ENCODE measurements around the gene SDHB. TPM values are rescaled to one million over a fixed set of nuclear protein-coding genes. Genes with fewer than 3 reads are reported as not detected.
A peak's percentile ranks its signal among the peaks of the same experiment; 100 is the strongest.

SDHB gene
- total and polyA plus RNA-seq, 9 of the 15 experiments (the other 6 are each of a cell fraction or from before 2014, with no cell fraction given) = 207 to 554 (median 365) TPM

DNA sequence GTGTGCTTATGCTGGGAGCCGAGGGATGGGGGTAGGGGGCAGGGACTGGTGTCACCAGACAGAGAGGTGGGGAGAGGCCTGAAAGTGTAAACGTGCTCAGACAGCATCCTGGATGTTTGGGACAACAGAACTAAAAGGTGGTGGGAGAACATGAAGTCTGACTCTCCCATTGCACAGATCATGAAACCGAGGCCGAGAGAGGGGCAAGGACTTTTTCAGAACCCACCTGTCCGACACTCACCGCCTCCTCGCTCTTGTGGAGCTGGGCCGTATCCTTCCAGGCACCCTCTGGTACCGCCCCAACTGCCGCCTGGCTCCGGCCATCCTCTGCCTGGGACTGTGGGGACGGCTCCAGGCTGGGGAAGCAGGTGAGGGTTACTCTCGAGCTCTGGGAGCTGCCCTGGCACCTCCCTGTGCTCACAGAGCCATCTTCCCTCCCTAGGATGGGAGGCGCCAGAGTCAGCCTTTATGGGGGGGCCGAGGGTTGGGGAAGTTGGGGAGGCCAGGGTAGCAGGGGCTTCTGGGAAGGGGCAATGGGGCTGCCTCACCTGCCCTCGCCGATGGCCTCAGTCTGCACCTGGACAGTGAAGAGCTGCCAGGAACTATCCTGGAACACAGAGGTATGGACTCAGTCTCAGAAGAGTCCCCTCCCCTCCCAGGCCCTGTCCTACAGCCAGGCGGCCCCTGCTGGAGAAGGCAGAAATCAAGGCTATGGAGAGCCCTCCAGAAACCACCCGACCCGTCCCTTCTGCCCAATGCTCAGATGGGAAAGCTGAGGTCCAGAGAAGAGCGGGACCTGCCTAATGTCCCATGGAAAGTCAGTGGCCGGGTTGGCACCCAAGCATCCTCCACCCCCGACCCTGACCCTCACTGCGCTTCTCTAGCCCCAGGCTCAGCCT lies 49.1 kb downstream of the SDHB start (continued):
- no peak for TF ChIP-seq NFYB (IDR thresholded peaks at IDR 0.05; ENCODE audit: extremely low read depth, insufficient read length)
- TF ChIP-seq NFATC3 (IDR thresholded peaks at IDR 0.05) = no peak
- TF ChIP-seq ADNP (tag; IDR thresholded peaks at IDR 0.05) = peak; percentile 8; the same call in 1 of the 2 replicates
- TF ChIP-seq, protein P1, sequence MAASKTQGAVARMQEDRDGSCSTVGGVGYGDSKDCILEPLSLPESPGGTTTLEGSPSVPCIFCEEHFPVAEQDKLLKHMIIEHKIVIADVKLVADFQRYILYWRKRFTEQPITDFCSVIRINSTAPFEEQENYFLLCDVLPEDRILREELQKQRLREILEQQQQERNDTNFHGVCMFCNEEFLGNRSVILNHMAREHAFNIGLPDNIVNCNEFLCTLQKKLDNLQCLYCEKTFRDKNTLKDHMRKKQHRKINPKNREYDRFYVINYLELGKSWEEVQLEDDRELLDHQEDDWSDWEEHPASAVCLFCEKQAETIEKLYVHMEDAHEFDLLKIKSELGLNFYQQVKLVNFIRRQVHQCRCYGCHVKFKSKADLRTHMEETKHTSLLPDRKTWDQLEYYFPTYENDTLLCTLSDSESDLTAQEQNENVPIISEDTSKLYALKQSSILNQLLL (CRISPR knock-in tag; IDR thresholded peaks at IDR 0.05; ENCODE audit: borderline replicate concordance) = no peak
- TF ChIP-seq, protein P2, sequence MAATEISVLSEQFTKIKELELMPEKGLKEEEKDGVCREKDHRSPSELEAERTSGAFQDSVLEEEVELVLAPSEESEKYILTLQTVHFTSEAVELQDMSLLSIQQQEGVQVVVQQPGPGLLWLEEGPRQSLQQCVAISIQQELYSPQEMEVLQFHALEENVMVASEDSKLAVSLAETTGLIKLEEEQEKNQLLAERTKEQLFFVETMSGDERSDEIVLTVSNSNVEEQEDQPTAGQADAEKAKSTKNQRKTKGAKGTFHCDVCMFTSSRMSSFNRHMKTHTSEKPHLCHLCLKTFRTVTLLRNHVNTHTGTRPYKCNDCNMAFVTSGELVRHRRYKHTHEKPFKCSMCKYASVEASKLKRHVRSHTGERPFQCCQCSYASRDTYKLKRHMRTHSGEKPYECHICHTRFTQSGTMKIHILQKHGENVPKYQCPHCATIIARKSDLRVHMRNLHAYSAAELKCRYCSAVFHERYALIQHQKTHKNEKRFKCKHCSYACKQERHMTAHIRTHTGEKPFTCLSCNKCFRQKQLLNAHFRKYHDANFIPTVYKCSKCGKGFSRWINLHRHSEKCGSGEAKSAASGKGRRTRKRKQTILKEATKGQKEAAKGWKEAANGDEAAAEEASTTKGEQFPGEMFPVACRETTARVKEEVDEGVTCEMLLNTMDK (IDR thresholded peaks at IDR 0.05; ENCODE audit: borderline replicate concordance, insufficient read depth, low read depth, low read length, poor library complexity, severe bottlenecking) = peak; percentile 80
- TF ChIP-seq PTBP1 (IDR thresholded peaks at IDR 0.05; ENCODE audit: low read depth, low read length) = peak; percentile 87; the same call in 1 of the 2 replicates
- TF ChIP-seq SPI1 (IDR thresholded peaks at IDR 0.05; ENCODE audit: borderline replicate concordance, low read depth, low read length) = no peak
- no peak for TF ChIP-seq ZNF134 (CRISPR knock-in tag; conservative IDR thresholded peaks at IDR 0.05)
- no peak for TF ChIP-seq NR1H2 (CRISPR knock-in tag; IDR thresholded peaks at IDR 0.05)
- no peak for TF ChIP-seq MAFK (IDR thresholded peaks at IDR 0.05; ENCODE audit: low read length)
- TF ChIP-seq, protein P3, sequence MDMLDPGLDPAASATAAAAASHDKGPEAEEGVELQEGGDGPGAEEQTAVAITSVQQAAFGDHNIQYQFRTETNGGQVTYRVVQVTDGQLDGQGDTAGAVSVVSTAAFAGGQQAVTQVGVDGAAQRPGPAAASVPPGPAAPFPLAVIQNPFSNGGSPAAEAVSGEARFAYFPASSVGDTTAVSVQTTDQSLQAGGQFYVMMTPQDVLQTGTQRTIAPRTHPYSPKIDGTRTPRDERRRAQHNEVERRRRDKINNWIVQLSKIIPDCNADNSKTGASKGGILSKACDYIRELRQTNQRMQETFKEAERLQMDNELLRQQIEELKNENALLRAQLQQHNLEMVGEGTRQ (CRISPR knock-in tag; IDR thresholded peaks at IDR 0.05) = no peak
- TF ChIP-seq, protein P4, sequence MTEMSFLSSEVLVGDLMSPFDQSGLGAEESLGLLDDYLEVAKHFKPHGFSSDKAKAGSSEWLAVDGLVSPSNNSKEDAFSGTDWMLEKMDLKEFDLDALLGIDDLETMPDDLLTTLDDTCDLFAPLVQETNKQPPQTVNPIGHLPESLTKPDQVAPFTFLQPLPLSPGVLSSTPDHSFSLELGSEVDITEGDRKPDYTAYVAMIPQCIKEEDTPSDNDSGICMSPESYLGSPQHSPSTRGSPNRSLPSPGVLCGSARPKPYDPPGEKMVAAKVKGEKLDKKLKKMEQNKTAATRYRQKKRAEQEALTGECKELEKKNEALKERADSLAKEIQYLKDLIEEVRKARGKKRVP (CRISPR knock-in tag; IDR thresholded peaks at IDR 0.05) = no peak
- TF ChIP-seq MIER1 (IDR thresholded peaks at IDR 0.05; ENCODE audit: low read depth) = peak; percentile 72
- peak; percentile 47; the same call in 1 of the 2 replicates for TF ChIP-seq BCOR (IDR thresholded peaks at IDR 0.05)
- TF ChIP-seq, protein P5, sequence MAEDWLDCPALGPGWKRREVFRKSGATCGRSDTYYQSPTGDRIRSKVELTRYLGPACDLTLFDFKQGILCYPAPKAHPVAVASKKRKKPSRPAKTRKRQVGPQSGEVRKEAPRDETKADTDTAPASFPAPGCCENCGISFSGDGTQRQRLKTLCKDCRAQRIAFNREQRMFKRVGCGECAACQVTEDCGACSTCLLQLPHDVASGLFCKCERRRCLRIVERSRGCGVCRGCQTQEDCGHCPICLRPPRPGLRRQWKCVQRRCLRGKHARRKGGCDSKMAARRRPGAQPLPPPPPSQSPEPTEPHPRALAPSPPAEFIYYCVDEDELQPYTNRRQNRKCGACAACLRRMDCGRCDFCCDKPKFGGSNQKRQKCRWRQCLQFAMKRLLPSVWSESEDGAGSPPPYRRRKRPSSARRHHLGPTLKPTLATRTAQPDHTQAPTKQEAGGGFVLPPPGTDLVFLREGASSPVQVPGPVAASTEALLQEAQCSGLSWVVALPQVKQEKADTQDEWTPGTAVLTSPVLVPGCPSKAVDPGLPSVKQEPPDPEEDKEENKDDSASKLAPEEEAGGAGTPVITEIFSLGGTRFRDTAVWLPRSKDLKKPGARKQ (CRISPR knock-in tag; IDR thresholded peaks at IDR 0.05) = no peak
- TF ChIP-seq, protein P6, sequence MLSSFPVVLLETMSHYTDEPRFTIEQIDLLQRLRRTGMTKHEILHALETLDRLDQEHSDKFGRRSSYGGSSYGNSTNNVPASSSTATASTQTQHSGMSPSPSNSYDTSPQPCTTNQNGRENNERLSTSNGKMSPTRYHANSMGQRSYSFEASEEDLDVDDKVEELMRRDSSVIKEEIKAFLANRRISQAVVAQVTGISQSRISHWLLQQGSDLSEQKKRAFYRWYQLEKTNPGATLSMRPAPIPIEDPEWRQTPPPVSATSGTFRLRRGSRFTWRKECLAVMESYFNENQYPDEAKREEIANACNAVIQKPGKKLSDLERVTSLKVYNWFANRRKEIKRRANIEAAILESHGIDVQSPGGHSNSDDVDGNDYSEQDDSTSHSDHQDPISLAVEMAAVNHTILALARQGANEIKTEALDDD (IDR thresholded peaks at IDR 0.05) = no peak
- no peak for TF ChIP-seq ZNF431 (CRISPR knock-in tag; IDR thresholded peaks at IDR 0.05)
- TF ChIP-seq ZNF23 (CRISPR knock-in tag; IDR thresholded peaks at IDR 0.05) = no peak
